Muscle of leg (tissue), 11 donors: Measurements from ENCODE around the gene COL4A2. TPM values are rescaled to one million over a fixed set of nuclear protein-coding genes. Genes with fewer than 3 reads are reported as not detected.
"Not testable (repeated sequence)": the region's sequence is repeated elsewhere in the genome, so short reads cannot be mapped to it uniquely, and the experiment has no call there.

ENCODE experiments used
- DNase-seq: peaks from one replicate; pipeline ENCODE4 v3.0.0; 2013
- H3K27ac ChIP-seq: one replicate; pipeline ENCODE4 v1.5.1; 2013; ENCODE audit warnings: mild to moderate bottlenecking, low read length, control low read depth
- H3K27me3 ChIP-seq: one replicate; pipeline ENCODE4 v1.6.1; 2013; ENCODE audit warnings: low read length; ENCODE audit not compliant: control insufficient read depth, insufficient read depth
- H3K36me3 ChIP-seq: one replicate; pipeline ENCODE4 v1.6.1; 2013; ENCODE audit warnings: low read length; ENCODE audit not compliant: control insufficient read depth, insufficient read depth
- H3K4me1 ChIP-seq: one replicate; pipeline ENCODE4 v1.6.1; 2013; ENCODE audit warnings: low read length; ENCODE audit not compliant: control insufficient read depth, insufficient read depth
- H3K4me3 ChIP-seq: one replicate; pipeline ENCODE4 v1.5.1; 2013; ENCODE audit warnings: low read length, control low read depth
- H3K9me3 ChIP-seq: replicated peaks from 2 replicates; pipeline ENCODE4 v1.6.1; 2013; ENCODE audit warnings: low read depth, low read length; ENCODE audit not compliant: control insufficient read depth
- WGBS: methylation state at CpG from one replicate; pipeline ENCODE4 v1.1.5; 2013; ENCODE audit warnings: missing lambda C conversion rate; ENCODE audit not compliant: insufficient coverage; 5-methylcytosine and 5-hydroxymethylcytosine counted together
- polyA plus RNA-seq, 8 donors: library from polyadenylated mRNA; unstranded; fragments of 120-200 nt; gene quantifications; one replicate each; pipeline versions ENCODE4 v1.2.1 to v1.2.3, GENCODE V29; 2013; ENCODE audit warnings: inconsistent platforms in 1 of 8, low replicate concordance in 1 of 8; ENCODE audit not compliant: insufficient read length in 8 of 8, insufficient read depth in 1 of 8
- total RNA-seq: library from RNA; stranded (reverse); fragments of 120-200 nt; gene quantifications from one replicate; pipeline ENCODE4 v1.2.4, GENCODE V29; 2013

Gene COL4A2
- total and polyA plus RNA-seq, 9 donors, result 429 to 712 (median 555) TPM

DNA sequence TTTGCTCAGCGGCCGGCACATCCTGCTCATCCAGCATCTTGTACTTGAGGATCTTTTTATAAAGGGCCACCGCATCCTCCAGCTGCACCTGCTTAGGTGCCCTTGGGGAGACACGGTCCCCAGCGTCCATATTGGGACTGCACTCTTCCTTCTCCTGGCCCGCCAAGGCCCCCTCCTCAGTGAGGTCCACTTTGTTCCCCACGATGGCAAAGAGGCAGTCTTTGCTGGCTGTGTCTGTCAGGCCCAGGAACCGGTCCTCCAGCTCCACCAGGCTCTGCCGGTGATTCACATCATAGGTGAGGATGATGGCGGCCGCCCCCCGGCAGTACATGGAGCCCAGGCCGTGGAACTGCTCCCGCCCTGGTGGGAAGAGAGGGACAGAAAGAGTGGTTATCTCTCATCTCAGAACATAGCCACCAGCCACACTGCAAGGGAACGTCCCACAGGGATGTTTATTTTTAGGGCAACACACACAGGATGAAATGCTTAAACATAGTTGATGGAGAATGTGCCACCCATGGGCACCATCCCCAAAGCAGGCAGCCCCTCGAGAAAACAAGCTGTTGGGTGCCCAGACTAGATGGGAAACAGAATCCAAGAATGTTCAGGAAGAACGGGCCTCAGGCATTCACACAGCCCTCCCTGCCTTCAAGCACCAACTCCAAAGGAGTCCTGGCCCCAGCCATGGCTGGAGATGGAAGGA is 216.9 kb downstream of the COL4A2 start:
- Histone ChIP-seq H3K27me3 (peaks cover 2% of the 10 kb centered on the region), H3K27ac (peak overlapping the region; percentile 38), H3K9me3 (no peaks in the 10 kb centered on the region), H3K36me3 (no peaks in the 10 kb centered on the region), H3K4me3 (no peak overlapping the region), H3K4me1 (peaks cover 65% of the 10 kb centered on the region)
- no peak for DNase-seq
- WGBS, result 94% methylated on average over 12 of the region's 17 CpGs

DNA sequence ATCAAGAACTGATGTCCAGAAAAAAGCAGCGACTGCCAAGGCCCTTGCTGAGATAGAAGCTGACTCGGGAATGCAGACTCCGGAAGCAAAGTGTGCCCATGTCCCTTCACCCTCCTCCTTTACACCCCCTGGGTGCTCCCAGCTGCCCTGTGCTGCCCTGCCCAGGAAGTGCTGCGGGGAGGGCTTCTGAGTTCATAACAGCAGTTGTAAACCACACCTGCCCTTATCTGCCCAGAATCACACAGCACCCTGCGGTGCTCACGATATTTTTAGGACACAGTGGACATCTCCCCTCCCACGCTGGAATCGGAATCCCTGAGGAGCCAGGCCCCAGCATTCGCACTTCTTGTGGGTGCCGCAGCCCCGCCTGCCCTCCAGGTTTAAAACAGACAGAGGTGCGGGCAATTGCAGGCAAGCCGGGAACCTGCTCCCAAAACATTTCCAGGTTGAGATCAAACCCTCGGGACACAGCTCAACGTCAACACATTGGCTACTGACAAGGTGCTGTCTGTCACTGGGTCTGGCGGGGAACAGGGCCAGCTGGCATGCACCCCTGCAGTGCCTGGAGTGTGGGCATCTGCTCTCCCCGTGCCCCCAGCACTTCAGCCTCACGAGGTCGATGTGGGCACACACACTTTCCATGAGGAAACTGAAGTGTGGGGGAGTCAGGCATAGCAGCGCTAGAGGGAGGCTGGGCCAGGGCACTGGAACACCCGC is 217.6 kb downstream of the COL4A2 start:
- Histone ChIP-seq H3K27me3 (peaks cover 2% of the 10 kb centered on the region), H3K36me3 (no peaks in the 10 kb centered on the region), H3K4me1 (peaks cover 60% of the 10 kb centered on the region), H3K27ac (peak overlapping the region; percentile 38), H3K9me3 (no peaks in the 10 kb centered on the region), H3K4me3 (no peak overlapping the region)
- DNase-seq, result peak; percentile 39
- WGBS, result 71% methylated on average over 19 of the region's 21 CpGs

DNA sequence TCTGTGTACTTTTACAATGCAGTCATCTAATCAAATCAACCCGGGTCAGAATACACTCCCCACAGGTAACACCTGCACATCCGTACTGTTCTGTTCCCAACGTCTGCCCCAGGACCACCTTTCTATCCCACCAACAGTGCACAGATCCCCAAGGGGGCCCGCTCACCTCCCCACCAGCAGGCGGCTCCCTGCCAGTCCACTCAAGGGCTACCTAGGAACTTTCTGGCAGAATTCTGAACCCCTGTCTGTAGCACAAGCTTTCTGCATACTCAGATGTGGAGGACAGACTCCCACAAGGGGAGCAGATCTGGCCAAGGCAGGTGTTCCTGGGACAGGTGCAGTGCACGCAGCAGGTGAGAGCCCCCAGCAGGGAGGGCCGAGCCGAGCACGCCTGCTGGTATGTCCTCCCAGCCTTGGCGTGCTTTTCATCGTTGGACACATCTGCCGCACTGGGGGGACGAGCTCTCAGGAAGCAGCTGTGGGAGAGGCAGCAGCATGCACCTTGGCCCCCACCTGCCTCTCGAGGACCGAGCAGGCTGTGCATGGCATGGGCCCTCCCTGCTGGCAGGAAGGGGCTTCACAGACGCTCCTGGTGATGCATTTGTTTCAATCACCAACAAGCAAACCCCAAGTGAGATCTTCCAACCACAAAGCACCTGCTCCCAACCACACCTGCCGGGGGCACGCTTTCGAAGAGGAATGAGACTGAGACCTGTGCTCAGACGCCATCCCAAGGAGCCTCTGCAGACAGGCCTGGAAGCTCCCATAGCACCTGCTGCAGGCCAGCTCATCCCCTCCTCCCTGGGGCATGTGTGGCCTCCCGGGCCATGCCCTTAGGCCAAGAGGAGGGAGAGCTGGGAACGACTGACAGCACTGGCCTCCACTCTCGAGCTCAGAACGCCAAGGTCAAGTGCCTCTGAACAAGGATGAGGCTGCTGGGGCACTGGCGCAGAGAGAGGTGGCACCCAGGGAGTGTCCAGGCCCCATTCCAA is 218.5 kb downstream of the COL4A2 start:
- no peak overlapping the region for H3K4me3 ChIP-seq
- H3K27ac ChIP-seq, result peak overlapping the region; percentile 3
- no peak for DNase-seq
- no peaks in the 10 kb centered on the region for H3K9me3 ChIP-seq
- 64% methylated on average over 23 of the region's 25 CpGs for WGBS
- peaks cover 52% of the 10 kb centered on the region for H3K4me1 ChIP-seq
- H3K36me3 ChIP-seq, result no peaks in the 10 kb centered on the region
- peaks cover 2% of the 10 kb centered on the region for H3K27me3 ChIP-seq

DNA sequence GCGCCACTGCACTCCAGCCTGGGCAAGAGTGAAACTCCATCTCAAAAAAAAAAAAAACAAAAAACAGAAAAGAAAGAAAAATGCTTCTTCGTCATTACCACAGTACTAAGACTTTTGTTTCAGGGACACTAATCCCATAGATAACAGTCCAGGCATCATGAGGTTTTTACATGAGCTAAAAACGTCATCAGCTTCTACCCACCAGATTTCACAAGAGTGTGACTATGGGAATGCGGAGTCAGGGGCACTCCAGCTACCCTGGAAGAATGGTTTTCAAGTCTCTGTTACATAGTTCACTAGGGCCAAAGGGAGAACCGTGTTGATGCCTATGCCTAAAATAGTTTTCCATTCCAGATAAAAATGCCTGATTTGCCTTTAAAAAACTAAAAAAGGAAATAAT is 221.3 kb downstream of the COL4A2 start:
- H3K9me3 ChIP-seq, result no peaks in the 10 kb centered on the region
- peak overlapping the region; percentile 59 for H3K27ac ChIP-seq
- no peak overlapping the region for H3K4me3 ChIP-seq
- no peaks in the 10 kb centered on the region for H3K36me3 ChIP-seq
- peaks cover 36% of the 10 kb centered on the region for H3K4me1 ChIP-seq
- WGBS, result no CpG with 5 or more reads among the region's 5 CpGs
- DNase-seq, result peak; percentile 38
- peaks cover 2% of the 10 kb centered on the region for H3K27me3 ChIP-seq

DNA sequence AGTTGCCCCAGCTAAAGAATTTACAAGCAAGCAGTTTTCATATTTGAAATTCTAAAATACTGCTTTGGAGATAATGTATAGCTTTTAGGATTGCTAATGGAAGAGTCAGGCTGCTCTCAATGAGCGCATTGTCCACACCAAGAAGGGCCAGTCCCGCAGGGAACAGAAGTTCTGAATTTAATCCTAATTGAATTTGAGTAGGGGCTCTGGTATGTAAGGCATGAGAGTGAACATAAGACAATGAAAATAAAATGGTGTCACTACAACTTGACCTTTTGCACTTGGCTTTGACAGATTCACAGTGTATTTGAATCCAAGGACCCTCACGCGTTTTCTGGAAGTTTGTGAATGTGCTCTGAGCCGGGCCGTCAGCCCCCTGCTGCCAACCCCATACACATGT is 221.8 kb downstream of the COL4A2 start:
- DNase-seq, result no peak
- no peak overlapping the region for H3K4me3 ChIP-seq
- no peaks in the 10 kb centered on the region for H3K9me3 ChIP-seq
- H3K27ac ChIP-seq, result peak overlapping the region; percentile 59
- peaks cover 2% of the 10 kb centered on the region for H3K27me3 ChIP-seq
- H3K4me1 ChIP-seq, result peaks cover 32% of the 10 kb centered on the region
- no peaks in the 10 kb centered on the region for H3K36me3 ChIP-seq
- 75% methylated on average over 6 of the region's 6 CpGs for WGBS

DNA sequence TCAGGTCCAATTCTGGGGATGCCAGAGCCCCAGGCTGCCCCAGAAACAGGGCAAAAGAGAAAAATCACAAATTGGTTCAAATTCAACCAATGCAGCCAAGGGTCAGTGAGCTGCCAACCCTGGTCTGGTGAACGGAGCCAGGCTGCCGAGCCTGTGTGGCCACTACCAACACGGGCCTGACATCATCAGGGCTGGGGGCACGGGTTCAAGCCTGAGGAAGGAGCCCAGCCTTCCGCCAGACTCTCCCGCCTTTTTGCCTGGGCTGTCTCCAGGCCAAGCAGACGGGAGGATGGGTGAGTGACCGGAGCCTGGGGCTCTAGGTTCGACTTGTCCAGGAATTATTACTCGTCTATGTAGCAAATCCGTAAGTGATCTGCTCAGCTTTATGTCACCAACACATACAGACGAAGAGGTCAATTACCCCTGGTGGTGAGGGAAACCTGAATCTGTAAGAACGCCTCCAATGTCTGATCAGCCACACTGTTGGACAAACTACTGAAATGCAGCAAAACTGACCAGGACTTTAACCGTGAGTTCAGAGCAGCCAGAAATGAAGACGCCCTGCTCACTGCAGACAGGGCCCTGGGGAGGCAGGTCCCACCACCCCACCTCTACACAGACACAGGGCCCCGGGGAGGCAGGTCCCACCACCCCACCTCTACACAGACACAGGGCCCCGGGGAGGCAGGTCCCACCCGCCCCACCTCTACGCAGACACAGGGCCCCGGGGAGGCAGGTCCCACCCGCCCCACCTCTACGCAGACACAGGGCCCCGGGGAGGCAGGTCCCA is 222.6 kb downstream of the COL4A2 start:
- 67% methylated on average over 7 of the region's 23 CpGs for WGBS
- no peak for DNase-seq
- Histone ChIP-seq H3K27ac (no peak overlapping the region), H3K4me1 (peaks cover 23% of the 10 kb centered on the region), H3K9me3 (no peaks in the 10 kb centered on the region), H3K27me3 (peaks cover 2% of the 10 kb centered on the region), H3K4me3 (no peak overlapping the region), H3K36me3 (no peaks in the 10 kb centered on the region)

DNA sequence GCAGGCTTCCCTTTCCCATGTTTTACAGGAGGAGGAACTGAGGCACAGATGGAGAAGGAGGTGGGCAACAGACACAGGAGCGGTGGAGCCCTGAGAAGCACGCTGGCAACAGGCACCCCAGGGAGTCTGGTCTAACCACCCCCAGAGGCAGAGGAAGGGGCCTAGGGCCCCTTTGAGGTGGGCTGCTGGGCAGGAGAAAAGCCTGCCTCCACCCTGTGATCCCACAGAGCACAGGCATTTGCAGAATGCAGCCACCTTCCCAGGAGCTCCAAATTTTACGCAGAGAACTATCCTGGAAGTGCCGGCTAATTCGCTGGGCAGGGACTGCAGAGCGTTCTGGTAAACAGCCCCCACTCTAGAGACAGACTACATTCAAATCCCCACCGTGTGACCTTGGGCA is 224.0 kb downstream of the COL4A2 start:
- WGBS, result 61% methylated on average over 2 of the region's 7 CpGs
- H3K4me1 ChIP-seq, result peaks cover 11% of the 10 kb centered on the region

DNA sequence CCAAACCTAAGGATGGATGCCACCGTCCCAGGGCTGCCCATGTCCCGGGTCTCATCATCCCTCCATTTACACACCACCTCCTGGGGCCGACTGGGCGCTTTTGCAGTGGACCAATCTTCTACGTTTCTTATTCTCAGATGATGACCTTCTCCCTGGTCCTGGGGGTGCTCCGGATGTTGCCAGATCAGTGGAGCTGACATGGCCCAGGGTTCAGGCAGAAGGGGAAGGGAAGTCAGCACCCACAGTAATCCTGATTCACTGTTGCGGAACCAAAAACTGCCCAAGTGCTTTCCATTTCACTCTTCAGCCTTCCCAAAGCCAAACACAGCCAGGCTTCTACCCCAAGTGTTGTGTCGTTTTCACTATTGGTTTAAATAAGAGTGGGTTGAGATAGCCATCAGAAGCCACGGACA is 224.6 kb downstream of the COL4A2 start:
- H3K9me3 ChIP-seq, result no peaks in the 10 kb centered on the region
- no peaks in the 10 kb centered on the region for H3K27me3 ChIP-seq
- 84% methylated on average over 3 of the region's 9 CpGs for WGBS
- no peak for DNase-seq
- H3K4me3 ChIP-seq, result no peak overlapping the region
- no peaks in the 10 kb centered on the region for H3K36me3 ChIP-seq
- peaks cover 7% of the 10 kb centered on the region for H3K4me1 ChIP-seq
- peak overlapping the region; percentile 35 for H3K27ac ChIP-seq

More for the DNA sequence above, 224.0 kb downstream of the COL4A2 start:
- no peak for DNase-seq
- Histone ChIP-seq H3K36me3 (no peaks in the 10 kb centered on the region), H3K27me3 (no peaks in the 10 kb centered on the region), H3K27ac (no peak overlapping the region), H3K4me3 (no peak overlapping the region), H3K9me3 (no peaks in the 10 kb centered on the region)

DNA sequence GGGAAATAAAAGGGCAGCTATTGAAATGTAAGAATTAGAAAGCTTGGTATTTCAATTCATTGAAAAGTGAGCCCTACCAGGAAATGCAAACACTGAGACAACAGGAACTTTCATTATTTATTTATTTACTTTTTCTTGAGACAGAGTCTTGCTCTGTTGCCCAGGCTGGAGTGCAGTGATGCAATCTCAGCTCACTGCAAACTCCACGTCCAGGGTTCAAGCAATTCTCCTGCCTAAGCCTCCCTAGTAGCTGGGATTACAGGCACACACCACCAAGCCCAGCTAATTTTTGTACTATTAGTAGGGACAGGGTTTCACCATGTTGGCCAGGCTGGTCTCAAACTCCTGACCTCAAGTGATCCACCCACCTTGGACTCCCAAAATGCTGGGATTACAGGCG is 225.2 kb downstream of the COL4A2 start:
- H3K4me1 ChIP-seq, DNase-seq, H3K9me3 ChIP-seq, H3K36me3 ChIP-seq, H3K4me3 ChIP-seq, H3K27me3 ChIP-seq: not testable (repeated sequence)
- peak overlapping the region; percentile 35 for H3K27ac ChIP-seq
- WGBS, result no CpG with 5 or more reads among the region's 2 CpGs
